Measurements from ENCODE around the gene ITGB4. TPM values are rescaled to one million over a fixed set of nuclear protein-coding genes. Genes with fewer than 3 reads are reported as not detected.

The ITGB4 gene
- 10 to 100 TPM; 18.9 to 26.9 TPM for total RNA-seq
- long read RNA-seq, partial matches to known transcripts = 7 of 9 reads
- long read RNA-seq, other reads (novel, unspliced or antisense) = 2 of 9 reads

GRCh38 chr17:75720656-75721462, at the start of gene ITGB4:
ITGB4 (plus strand) TSS chr17:75721459; CDS start chr17:75724704, 3,245 bp downstream.
- DNase-seq = peak; percentile 60
- peak; percentile 79 to 86 for ATAC-seq
- intact Hi-C loops (cut with DNase I) = no loop called here

- ATAC-seq (no peak), DNase-seq (no peak)
- intact Hi-C loops (cut with DNase I) = no loop called here
Observed at GRCh38 chr17:75672011-75672410, 49.2 kb upstream of the ITGB4 start.

- intact Hi-C loops (cut with DNase I) = no loop called here
Observed at GRCh38 chr17:75673487-75673886, 47.8 kb upstream of the ITGB4 start.

GRCh38 chr17:75676461-75676860, 44.8 kb upstream of the ITGB4 start:
- no peak for DNase-seq
- no peak for ATAC-seq
- intact Hi-C loops (cut with DNase I) = loop anchor here (1.0 to 5.0 kb wide), 2 partner anchors 71 kb away; no protein-coding TSS in a partner anchor

More at GRCh38 chr17:75673487-75673886, 47.8 kb upstream of the ITGB4 start:
- ATAC-seq (no peak), DNase-seq (no peak)

- ATAC-seq (peak; percentile 66 to 67), DNase-seq (peak; percentile 71)
- intact Hi-C loops (cut with DNase I) = loop anchor here in 1 of 2 donors (5.0 kb wide), 1 partner anchor 68 kb away; no protein-coding TSS in a partner anchor
Observed at GRCh38 chr17:75679706-75680211, 41.5 kb upstream of the ITGB4 start.

GRCh38 chr17:75680431-75680830, 40.8 kb upstream of the ITGB4 start:
- ATAC-seq (no peak), DNase-seq (no peak)
- intact Hi-C loops (cut with DNase I) = no loop called here

GRCh38 chr17:75681289-75681688, 40.0 kb upstream of the ITGB4 start:
- intact Hi-C loops (cut with DNase I) = no loop called here
- DNase-seq (no peak), ATAC-seq (no peak)

- ATAC-seq (peak in 1 of 2 donors; percentile 35), DNase-seq (no peak)
- intact Hi-C loops (cut with DNase I) = no loop called here
Observed at GRCh38 chr17:75683583-75683982, 37.7 kb upstream of the ITGB4 start.

- peak in 1 of 2 donors; percentile 63 for ATAC-seq
- intact Hi-C loops (cut with DNase I) = no loop called here
- no peak for DNase-seq
Observed at GRCh38 chr17:75684249-75684648, 37.0 kb upstream of the ITGB4 start.

GRCh38 chr17:75684924-75685323, 36.3 kb upstream of the ITGB4 start:
- intact Hi-C loops (cut with DNase I) = no loop called here
- ATAC-seq (peak in 1 of 2 donors; percentile 39), DNase-seq (no peak)

- no peak for ATAC-seq
- intact Hi-C loops (cut with DNase I) = no loop called here
- DNase-seq = no peak
Observed at GRCh38 chr17:75685499-75685898, 35.8 kb upstream of the ITGB4 start.

GRCh38 chr17:75688209-75688825, 32.9 kb upstream of the ITGB4 start:
- intact Hi-C loops (cut with DNase I) = no loop called here

GRCh38 chr17:75689441-75689873, 31.8 kb upstream of the ITGB4 start:
- DNase-seq (no peak), ATAC-seq (no peak)

More at GRCh38 chr17:75688209-75688825, 32.9 kb upstream of the ITGB4 start:
- no peak for ATAC-seq
- DNase-seq = no peak

GRCh38 chr17:75691371-75691791, 29.9 kb upstream of the ITGB4 start:
- intact Hi-C loops (cut with DNase I) = no loop called here
- ATAC-seq (no peak), DNase-seq (no peak)

More at GRCh38 chr17:75689441-75689873, 31.8 kb upstream of the ITGB4 start:
- intact Hi-C loops (cut with DNase I) = no loop called here

GRCh38 chr17:75691801-75692626, 29.2 kb upstream of the ITGB4 start:
- ATAC-seq (no peak), DNase-seq (no peak)
- intact Hi-C loops (cut with DNase I) = no loop called here

- DNase-seq = no peak
- peak in 1 of 2 donors; percentile 13 for ATAC-seq
- intact Hi-C loops (cut with DNase I) = no loop called here
Observed at GRCh38 chr17:75692976-75693375, 28.3 kb upstream of the ITGB4 start.

GRCh38 chr17:75693500-75694481, 27.5 kb upstream of the ITGB4 start:
- DNase-seq (peak; percentile 84), ATAC-seq (peak; percentile 85)
- intact Hi-C loops (cut with DNase I) = no loop called here

- DNase-seq (no peak), ATAC-seq (peak; percentile 19 to 25)
- intact Hi-C loops (cut with DNase I) = no loop called here
Observed at GRCh38 chr17:75694536-75694935, 26.7 kb upstream of the ITGB4 start.

All from left cardiac atrium (tissue), 4 donors.